GM18505 (cell line): ENCODE data around the gene DIO3.

ENCODE experiments used
- ATAC-seq: cut with Tn5 transposase; IDR thresholded peaks from one replicate; pipeline ENCODE4 v1.9.1; 2021; ENCODE audit not compliant: unreplicated experiment
- POLR2A ChIP-seq: IDR thresholded peaks from 4 replicates; pipeline ENCODE4 v1.6.1; 2011; ENCODE audit warnings: borderline replicate concordance; ENCODE audit not compliant: insufficient read depth, insufficient read length; ENCODE audit errors: extremely low read depth

DIO3 gene

DNA sequence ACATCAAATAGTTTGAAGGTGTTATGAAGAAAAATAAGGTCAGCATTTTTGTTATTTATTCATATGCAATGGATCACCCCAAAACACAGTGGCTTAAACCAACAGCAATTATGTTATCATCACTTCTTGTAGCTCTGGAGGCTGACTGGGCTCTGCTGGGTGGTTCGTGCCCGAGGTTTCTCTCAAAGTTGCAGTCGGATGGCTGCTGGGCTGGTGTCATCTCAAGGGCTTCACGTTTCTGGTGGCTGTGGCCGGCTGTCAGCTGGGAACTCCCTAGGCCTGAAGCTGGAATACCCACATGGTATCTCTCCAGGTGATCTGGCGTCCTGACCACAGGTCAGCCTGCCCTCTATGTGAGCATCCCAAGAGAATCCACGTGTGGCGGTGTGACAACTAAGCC is 12.0 kb downstream of the DIO3 start:
- no peak for ATAC-seq
- TF ChIP-seq POLR2A, result no peak

DNA sequence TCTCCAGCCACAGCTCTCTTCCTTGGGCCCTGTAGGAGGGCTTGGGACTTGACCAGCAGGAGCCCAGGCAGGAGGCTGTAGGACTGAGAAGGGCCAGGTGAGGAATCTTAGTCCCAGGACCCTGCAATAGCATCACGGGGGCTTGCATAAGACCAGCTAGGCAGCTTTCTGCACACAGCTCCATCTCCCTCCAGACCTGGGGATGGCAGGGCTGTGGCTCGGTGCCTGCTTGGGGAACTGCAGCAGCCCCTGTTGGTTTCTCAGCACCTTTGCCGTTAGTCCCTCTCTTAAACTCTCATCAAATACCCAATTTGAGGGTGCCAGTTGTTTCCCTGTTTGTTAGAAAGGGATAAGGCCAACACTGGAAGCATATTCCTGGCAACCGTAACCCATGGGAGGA is 14.3 kb downstream of the DIO3 start:
- ATAC-seq, result no peak
- no peak for TF ChIP-seq POLR2A

DNA sequence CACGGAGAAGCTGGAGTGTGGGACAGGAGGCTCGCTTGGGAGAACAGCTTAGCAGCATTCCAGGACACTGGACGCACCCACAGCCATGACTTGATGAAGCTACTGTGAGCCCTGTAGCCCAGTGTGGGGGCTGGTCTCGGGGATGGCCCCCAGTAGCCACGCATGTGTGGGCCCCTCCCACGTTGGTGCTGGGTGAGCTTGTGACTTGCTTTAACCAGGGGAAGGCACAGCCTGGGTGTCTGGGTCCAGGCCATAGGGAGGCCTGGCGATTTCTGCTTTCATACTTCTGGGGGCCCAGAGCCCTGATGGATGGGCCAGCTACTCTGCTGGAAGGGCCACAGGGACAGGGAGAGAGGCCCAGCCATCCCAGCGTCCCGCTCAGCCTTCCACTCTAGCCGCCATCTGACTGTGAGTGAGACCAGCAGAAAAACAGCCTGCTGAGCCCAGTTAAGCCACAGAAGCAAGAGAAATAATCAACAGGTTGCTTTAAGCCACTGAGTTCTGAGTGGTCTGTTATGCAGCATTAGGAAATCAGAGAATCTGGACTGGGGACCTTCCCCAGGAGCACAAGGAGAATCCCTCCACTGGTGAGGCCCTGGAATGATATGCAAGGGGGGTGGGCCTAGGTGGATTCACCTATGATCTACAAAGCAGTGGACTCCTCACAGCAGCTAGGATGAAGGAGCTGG is 16.1 kb downstream of the DIO3 start:
- TF ChIP-seq POLR2A, result no peak
- ATAC-seq, result no peak

DNA sequence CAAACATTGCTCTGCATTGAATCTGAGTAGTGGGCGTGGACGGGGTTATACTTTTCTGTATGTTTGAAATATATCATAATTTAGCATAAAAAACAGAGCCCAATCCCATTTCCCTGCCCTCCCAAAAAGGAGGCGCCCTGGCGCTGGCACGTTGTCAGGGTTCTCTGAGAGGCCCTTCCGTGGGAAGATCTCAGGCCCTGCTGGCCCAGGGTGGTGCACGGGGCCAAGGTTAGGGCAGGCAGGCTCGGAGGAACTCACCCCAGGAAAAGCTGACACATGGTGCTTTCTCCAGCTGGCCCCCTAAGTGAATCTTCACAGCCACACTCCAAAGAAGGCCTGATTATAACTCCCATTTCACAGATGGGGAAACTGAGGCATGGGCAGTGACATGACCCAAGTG is 17.2 kb downstream of the DIO3 start:
- no peak for ATAC-seq

DNA sequence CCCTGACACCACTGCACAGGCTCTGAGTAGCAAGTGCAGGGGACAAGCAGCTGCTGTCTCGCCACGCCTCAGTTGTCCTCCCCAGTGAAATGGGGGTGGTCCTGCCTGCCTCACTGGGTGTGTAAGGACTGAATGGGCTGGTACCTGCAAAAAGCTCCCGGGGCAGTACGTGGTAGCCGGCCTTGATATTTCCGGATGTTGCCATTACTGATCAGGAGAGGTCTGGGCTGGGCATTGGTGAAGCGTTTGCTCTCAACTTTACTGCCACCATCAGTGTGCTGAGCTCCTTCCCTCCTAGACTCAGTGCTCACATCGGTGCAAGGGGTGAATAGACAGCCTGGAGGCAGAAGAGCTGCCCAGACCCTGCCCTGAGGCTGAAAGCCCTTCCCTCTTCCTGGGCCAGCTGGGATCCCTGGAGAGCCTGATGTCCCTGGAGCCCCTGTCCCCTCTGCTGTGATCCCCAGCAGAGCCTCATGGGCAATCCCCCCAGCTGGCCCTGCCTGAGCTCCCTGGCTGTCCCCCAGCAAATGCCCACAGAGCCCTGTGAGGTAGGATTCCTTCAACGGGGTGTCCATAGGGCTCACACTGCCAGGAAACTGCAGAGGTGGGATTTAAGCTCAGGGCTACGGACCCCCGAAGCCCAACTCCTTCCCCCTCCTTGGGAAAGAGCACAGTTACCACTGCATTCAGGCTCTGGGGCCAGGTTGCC is 18.2 kb downstream of the DIO3 start:
- no peak for TF ChIP-seq POLR2A
- ATAC-seq, result no peak

More for the DNA sequence above, 17.2 kb downstream of the DIO3 start:
- no peak for TF ChIP-seq POLR2A

DNA sequence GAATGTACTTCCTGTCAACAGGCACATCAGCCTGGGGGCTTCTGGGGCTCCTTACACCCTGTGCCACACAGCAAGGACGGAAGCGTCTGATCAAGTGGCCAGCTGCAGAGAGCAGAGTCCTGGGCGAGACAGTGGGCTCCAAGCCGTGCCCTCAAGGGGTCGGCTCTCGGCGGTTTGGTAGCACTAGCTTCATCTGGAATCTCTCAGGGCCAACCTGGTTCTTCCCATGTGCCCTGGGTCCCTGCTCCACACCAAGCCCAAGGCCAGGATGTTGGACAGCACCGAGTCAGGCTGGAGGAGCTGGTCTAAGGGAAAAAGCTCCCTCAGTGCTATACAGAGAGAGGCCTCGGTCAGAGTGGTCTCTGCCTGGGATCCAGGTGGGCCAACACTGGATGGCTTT is 20.5 kb downstream of the DIO3 start:
- no peak for ATAC-seq
- TF ChIP-seq POLR2A, result no peak

DNA sequence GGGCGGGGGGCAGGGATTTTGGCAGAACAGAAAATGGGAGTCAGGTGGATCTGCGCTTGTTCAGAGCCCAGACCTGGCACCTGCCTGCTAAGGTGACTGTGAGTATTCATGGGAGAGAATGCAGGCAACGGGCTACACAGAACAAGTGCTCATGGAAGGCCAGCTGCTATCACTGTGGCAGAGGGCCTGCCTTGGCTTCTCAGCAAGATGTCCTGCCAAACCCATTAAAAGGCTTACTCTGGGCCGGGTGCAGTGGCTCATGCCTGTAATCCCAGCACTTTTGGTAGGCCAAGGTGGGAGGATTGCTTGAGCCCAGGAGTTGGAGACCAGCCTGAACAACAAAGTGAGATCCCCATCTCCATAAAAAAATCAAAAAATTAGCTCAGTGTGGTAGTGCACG is 21.0 kb downstream of the DIO3 start:
- ATAC-seq, result no peak
- no peak for TF ChIP-seq POLR2A

DNA sequence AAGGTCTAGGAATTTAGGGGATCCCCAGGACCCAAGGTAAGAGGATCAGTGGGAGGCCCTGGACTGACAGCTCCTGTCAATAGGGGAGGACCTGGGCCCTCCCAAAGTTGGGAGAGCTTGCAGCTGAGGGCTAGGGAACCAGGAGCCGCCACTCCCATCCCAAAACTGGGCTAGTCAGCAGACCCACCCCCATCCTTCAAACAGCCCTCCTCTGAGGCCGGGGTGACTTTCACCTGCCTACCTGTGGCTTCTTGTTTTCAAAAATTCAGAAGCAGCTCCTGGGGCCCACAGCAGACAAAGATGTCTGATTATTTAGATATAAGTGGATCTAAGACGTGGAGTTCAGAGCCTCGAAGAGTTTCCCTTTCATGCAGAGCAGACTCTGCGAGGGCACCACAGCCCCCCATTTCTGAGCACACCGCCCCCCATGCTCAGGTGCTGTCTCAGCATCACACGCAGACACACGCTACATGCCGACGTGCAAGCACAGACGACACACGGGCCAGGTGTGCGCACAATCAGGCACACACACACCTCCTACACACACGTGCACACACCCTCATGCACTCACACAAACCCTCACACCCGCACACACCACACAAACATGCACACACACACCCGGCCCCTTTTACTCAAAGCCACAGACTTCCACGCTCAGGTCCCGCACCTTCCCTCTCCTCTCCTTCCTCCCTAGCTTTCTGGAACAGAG is 21.9 kb downstream of the DIO3 start:
- no peak for ATAC-seq
- no peak for TF ChIP-seq POLR2A

DNA sequence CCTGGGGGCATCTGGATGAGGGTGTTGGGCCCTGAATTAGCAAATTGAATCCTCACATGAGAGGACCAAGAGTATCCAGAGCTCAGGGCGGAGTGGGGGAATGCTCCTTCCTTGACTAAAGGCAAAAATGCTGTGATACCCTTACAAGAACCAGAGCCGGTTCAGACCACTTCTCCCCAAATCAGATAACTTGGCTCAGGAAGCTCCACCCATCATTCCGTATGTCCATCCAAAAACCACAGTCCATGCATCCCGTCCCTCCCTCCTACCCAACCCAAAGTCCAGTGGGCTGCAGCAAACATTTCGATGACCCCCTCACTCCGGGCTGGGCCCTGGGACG is 22.4 kb downstream of the DIO3 start:
- no peak for ATAC-seq
- TF ChIP-seq POLR2A, result no peak

DNA sequence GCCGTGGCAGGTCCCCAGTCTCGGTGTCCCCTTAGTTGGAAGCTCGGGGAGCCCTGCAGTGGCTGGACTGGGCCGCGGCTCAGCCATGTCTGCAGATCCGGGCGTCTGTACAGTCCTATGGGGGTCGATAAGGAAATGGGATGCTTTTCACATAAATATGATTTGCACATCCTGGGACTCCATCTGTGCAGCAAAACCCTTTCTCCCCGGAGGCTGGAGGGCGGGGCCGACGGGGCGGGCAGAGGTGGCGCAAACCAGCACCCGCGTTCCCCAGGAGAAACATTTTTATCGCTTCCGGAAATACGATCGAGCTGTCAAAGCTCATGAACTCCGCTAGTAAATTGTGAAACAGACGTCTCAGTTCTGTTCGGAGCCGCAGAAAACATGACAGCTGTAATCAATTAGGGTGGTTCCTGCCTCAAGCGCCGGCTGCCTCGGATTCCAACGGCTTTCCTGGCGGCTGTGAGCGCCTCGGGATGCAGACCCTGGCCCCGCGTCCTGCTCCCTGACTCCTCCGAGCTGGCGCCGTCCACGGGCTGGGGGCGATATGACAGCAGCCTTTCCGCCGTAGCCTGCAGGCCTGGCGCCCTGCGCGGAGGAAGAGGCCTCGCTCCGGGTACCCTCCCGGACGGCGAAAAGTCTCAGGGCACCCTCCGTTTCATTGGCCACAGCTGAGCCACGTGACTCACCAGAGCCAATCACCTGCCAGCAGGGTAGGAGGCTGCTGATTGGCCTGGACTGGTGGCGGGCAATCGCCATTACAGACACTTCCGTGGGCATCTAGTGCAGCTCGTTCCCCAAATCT is 23.0 kb downstream of the DIO3 start:
- no peak for TF ChIP-seq POLR2A
- no peak for ATAC-seq

DNA sequence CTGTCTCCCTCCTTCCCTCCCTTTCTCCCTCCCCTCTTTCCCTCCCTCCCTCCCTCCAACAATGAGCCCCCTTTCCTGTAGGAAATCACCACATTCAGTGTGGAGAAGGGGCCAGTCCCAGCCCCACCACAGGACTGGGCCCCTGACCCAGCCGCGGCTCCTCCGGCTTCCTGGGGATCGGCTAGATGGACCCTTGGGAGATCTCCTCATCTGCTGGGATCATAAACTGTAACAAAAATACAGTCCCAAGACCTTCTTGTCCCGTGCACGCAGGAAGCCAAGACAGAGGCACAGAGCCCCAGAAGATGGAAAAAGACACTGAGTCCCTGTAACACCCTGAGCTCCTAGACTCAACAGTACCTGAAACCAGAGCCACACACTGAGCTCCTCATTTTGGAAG is 23.9 kb downstream of the DIO3 start:
- TF ChIP-seq POLR2A, result no peak

DNA sequence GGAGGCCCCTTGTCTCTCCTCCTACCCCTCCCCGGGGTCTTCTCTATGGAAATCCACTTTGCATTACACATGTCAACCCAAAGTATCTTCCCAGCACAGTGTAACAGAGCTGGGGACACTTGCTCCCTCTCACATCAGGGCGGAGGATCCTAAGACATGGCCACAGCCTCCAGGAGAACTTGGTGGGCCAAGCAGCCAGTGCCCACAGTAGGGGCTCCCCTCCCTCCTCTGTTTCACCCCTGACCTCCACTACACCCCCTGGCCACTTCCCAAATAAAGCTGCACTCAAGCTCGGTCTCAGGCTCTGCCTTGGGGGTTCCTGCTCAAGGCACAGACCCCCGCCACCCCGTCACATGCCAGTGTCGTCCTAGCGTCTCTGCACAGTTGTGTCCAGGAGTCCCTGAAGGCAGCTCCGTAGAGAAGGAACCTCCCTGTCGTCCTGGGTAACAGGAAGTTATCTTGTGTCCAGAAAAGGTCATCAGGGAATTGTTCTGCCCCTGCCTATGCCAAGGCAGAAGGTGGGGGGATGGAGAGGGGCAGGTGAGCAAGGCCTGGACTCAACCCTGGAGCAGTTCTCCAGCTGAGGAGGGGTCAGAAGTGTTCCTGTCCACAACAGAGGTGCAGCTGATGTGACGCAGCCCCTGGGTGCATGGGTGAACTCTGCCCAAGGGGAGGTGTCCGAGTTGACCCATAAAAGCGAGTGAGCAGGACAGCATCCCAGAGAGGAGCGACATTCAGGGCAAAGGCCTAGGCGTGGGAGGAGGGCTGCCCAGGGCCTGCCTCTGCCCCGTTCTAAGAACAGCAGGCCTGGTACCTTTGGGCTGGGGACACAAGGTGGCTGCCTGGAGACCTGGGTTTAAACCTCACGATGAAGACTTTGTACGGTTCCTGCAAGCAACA is 25.5 kb downstream of the DIO3 start:
- ATAC-seq, result no peak
- TF ChIP-seq POLR2A, result no peak

More for the DNA sequence above, 23.9 kb downstream of the DIO3 start:
- ATAC-seq, result no peak
